Measurements from ENCODE around the gene RAPGEF5. TPM values are rescaled to one million over a fixed set of nuclear protein-coding genes. Genes with fewer than 3 reads are reported as not detected.

RAPGEF5 gene
- total RNA-seq, 4 donors from 2014 or later, result 7.4 to 16.2 (median 12.1) TPM

- Histone ChIP-seq H3K4me1 (no peaks in the 10 kb centered on the region), H3K27ac (no peak overlapping the region), H3K4me3 (no peak overlapping the region), H3K36me3 (no peaks in the 10 kb centered on the region), H3K9me3 (no peaks in the 10 kb centered on the region), H3K27me3 (no peaks in the 10 kb centered on the region)
- DNase-seq, result no peak
- intact Hi-C loops (cut with DNase I; ENCODE audit: low total_unique reads) (no loop called here), in situ Hi-C loops (cut with MboI; ENCODE audit: low sequenced_read_pairs in 4 of 4) (no loop called here)
- no peak for ATAC-seq
- no peak for TF ChIP-seq POLR2A (IDR thresholded peaks at IDR 0.05)
These were observed 29.9 kb upstream of the RAPGEF5 start for GRCh38 chr7:22386865-22387264.

DNA sequence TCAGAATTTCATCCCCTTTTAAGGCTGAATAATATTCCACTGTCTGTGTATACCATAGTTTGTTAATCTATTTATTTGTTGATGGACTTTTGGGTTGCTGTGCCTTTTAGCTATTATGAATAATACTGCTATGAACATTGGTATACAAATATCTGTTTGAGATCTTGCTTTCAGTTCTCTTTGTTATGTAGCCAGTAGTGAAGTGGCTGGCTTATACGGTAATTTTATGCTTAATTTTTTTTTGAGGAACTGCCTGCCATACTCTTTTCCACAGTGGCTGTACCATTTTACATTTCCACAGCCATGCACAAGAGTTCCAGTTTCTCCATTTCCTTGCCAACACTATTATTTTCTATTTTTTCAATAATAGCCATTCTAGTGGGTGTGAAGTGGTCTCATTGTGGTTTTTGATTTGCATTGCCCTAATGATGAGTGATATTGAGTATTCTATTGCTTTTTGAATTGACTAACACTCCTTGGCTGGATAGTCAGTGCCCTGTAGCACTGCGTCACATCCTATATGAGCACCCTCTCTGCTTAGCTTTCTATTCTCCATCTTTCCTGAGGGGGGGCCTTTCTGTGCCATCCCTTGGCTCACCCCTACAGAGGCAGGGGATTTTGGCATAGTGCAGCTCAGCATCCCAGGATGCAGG lies 29.4 kb upstream of the RAPGEF5 start:
- in situ Hi-C loops (cut with MboI; ENCODE audit: low sequenced_read_pairs in 4 of 4) (no loop called here), intact Hi-C loops (cut with DNase I; ENCODE audit: low total_unique reads) (no loop called here)
- ATAC-seq, result no peak
- no peaks in the 10 kb centered on the region for H3K4me1 ChIP-seq
- TF ChIP-seq CTCF (IDR thresholded peaks at IDR 0.05 in 4 of 5, conservative IDR thresholded peaks at IDR 0.05 in 1 of 5), result no peak
- no peaks in the 10 kb centered on the region for H3K9me3 ChIP-seq
- H3K4me3 ChIP-seq, result no peak overlapping the region
- H3K27ac ChIP-seq, result no peak overlapping the region
- H3K36me3 ChIP-seq, result no peaks in the 10 kb centered on the region
- no peaks in the 10 kb centered on the region for H3K27me3 ChIP-seq
- no peak for DNase-seq

DNA sequence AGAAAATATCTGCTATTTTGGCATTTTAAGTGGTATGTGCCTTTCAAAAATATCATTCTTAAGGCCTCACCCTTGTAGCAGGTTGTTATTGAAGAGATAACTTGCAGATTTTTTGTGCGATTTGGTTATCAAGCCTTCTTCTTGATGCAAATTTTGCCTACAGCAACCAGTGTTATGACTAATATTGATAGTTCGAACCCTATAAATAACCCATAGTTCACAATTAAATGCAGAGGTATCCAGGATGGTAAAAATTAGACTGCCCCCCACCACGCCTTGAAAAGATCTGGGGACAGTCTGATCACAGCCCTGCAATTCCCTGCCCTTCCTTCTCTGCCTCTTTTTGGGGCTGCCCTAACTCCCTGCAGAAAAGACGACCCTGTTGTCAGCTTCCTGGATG lies 28.4 kb upstream of the RAPGEF5 start:
- in situ Hi-C loops (cut with MboI; ENCODE audit: low sequenced_read_pairs in 4 of 4) (no loop called here), intact Hi-C loops (cut with DNase I; ENCODE audit: low total_unique reads) (no loop called here)
- TF ChIP-seq CTCF (IDR thresholded peaks at IDR 0.05 in 4 of 5, conservative IDR thresholded peaks at IDR 0.05 in 1 of 5) (no peak), POLR2A (IDR thresholded peaks at IDR 0.05) (no peak)
- no peak overlapping the region for H3K27ac ChIP-seq
- H3K27me3 ChIP-seq, result no peaks in the 10 kb centered on the region
- no peaks in the 10 kb centered on the region for H3K9me3 ChIP-seq
- no peak overlapping the region for H3K4me3 ChIP-seq
- no peaks in the 10 kb centered on the region for H3K36me3 ChIP-seq
- DNase-seq (no peak), ATAC-seq (no peak)
- no peaks in the 10 kb centered on the region for H3K4me1 ChIP-seq

- Histone ChIP-seq H3K9me3 (no peaks in the 10 kb centered on the region), H3K4me3 (no peak overlapping the region), H3K36me3 (no peaks in the 10 kb centered on the region), H3K27me3 (no peaks in the 10 kb centered on the region), H3K4me1 (peaks cover 0 to 6% of the 10 kb centered on the region in 2 donors), H3K27ac (no peak overlapping the region)
- ATAC-seq (no peak), DNase-seq (no peak)
- in situ Hi-C loops (cut with MboI; ENCODE audit: low sequenced_read_pairs in 4 of 4), result no loop called here
- intact Hi-C loops (cut with DNase I; ENCODE audit: low total_unique reads), result no loop called here
- TF ChIP-seq CTCF (IDR thresholded peaks at IDR 0.05 in 4 of 5, conservative IDR thresholded peaks at IDR 0.05 in 1 of 5) (no peak), POLR2A (IDR thresholded peaks at IDR 0.05) (no peak)
These were observed 23.4 kb upstream of the RAPGEF5 start for GRCh38 chr7:22380333-22380732.

GRCh38 chr7:22378199-22378980 lies 21.4 kb upstream of the RAPGEF5 start:
- DNase-seq (no peak), ATAC-seq (no peak)
- no peak for TF ChIP-seq CTCF (IDR thresholded peaks at IDR 0.05 in 4 of 5, conservative IDR thresholded peaks at IDR 0.05 in 1 of 5)
- no peak for TF ChIP-seq POLR2A (IDR thresholded peaks at IDR 0.05)
- Histone ChIP-seq H3K4me3 (no peak overlapping the region), H3K27me3 (no peaks in the 10 kb centered on the region), H3K9me3 (no peaks in the 10 kb centered on the region), H3K27ac (peak overlapping the region in 2 of 4 donors; percentile 27 to 40), H3K36me3 (no peaks in the 10 kb centered on the region), H3K4me1 (peaks cover 0 to 6% of the 10 kb centered on the region in 2 donors)
- in situ Hi-C loops (cut with MboI; ENCODE audit: low sequenced_read_pairs in 4 of 4) (no loop called here), intact Hi-C loops (cut with DNase I; ENCODE audit: low total_unique reads) (no loop called here)

Measured in gastrocnemius medialis (tissue), 4 donors.